NCI-H2081 (cell line): Measurements from ENCODE around the gene VRK2.
A peak's percentile ranks its signal among the peaks of the same experiment; 100 is the strongest.
"Not testable (repeated sequence)": the region's sequence is repeated elsewhere in the genome, so short reads cannot be mapped to it uniquely, and the experiment has no call there.

Source experiments
- DNase-seq, 2 experiments: peaks; one replicate each; lab custom pipeline; 2025; lab: John Stamatoyannopoulos, UW

The VRK2 gene

DNA sequence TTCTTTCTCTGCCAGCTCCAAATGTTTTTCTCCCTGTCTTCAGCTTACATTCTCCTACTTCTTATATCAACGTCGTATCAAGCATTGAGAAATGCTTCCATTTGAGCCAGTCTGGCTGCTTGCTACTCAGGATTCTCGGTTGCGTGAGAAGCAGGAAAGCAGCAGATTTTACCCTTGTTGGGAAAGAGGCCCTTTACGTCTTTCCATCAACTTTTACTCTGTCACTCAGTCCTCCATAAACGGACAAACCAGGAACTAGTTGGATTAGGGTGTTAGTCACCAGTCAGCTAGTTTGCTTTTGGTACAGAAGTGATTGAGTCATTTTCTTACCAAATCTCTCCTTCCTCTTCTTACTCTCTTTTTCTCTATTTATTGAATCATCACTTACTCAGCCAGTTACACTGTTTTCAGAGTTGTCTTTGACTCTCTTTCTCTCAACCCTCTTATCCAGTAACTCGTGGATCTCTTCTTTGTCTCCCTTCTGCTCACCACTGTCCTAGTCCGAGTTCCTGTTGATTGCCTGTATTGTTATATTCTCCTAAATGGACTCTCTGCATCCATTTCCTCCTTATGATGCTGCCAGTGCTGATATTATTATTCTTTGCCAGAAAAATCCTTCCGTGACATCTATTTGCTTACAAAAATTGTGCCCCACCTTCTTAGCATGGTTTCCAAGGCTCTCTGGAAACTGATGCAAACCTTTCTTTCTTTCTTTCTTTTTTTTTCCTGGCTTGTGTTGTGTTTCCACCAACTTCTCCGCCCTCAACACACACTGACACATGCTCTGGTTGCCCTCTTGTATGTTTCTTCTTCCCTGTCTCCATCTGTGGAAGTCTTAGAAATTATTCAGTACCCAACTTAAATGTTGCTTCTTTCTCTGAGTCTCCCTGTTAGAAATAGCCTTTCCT, 61.5 kb downstream of the VRK2 start:
- no peak for DNase-seq

DNA sequence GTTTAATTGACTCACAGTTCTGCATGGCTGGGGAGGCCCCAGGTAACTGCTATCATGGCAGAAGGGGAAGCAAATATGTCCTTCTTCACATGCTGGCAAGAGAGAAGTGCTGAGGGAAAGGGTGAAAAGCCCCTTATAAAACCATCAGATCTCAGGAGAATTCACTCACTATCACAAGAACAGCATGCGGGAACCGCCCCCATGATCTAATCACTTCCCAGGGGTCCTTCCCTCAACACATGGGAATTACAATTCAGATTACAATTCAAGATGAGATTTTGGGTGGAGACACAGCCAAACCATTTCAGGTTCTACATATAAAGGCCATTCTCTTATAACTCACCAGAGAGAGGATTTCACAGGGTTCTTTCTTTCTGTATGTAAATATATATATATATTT, 62.9 kb downstream of the VRK2 start:
- DNase-seq: no peak

DNA sequence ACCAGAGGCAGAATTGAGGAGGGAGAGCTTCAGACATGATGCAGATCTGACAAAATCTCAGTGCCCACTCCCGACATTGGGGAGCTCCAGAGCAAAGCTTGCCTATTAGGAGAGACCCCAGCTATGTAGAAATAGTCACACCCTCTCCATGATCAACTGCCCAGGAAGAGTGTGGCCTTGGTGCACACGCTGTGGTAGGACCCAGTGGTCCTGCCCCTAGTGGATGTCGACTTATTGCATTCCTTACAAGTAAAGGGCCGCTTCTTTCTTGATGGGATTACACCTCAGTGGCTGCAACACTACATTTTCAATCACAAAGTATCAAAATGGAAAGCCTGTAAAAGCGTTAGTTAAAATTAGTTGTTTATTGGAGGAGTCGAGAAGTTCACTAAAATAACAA, 64.2 kb downstream of the VRK2 start:
- no peak for DNase-seq

DNA sequence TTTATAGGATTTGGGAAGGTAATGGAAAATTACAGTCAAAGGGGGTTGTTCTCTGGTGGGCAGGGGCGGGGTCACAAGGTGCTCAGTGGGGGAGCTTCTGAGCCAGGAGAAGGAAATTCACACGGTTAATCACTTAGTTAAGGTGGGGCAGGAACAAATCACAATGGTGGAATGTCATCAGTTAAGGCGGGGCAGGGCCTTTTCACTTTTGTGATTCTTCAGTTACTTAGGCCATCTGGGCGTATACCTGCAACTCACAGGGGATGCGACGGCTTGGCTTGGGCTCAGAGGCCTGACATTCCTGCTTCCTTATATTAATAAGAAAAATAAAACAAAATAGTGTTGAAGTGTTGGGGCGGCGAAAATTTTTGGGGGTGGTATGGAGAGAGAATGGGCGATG, 67.0 kb downstream of the VRK2 start:
- DNase-seq: not testable (repeated sequence)

DNA sequence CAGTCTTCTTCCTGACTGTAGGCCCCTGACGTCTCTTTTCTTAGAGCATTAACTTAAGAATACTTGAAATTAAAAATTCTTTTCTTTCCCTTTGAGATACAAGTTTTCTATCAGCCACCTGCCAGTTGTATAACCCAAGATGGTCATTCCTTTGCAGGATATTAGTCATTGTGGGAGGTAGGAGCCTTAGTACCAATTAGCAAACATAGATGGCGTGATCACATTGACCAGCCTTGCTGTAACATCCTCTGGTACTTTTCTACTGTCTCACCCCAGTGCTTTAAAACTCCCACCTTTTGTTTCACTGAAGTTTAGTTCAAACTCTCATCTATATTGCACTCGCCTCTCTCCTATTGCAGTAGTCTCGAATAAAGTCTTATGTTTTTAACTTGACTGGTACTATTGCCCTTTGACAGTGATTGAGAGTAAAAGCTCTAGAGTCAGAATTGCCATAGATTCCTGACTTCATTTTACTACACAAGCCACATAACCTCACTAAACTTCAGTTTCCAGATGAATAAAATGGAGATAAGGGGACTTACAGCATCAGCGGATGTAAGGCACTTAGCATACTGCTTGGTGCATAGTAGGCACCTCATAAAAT, 74.1 kb downstream of the VRK2 start:
- DNase-seq: no peak

DNA sequence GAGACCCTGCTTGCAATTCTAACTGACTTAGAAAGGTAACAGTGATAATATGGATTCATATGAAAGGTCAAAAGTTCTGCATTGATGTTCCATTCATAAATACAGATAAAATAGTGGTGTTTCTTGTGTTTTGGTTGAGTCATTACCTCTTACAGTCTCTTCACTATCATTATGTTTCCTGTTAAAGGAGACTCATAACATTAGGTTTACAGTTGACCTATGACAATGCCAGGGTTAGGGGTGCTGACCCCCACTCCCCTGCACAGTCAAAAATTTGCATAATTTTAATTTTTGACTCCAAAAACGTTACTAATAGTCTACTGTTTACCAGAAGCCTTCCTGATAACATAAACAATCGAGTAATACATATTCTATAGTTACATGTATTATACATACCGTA, 75.4 kb downstream of the VRK2 start:
- no peak for DNase-seq

DNA sequence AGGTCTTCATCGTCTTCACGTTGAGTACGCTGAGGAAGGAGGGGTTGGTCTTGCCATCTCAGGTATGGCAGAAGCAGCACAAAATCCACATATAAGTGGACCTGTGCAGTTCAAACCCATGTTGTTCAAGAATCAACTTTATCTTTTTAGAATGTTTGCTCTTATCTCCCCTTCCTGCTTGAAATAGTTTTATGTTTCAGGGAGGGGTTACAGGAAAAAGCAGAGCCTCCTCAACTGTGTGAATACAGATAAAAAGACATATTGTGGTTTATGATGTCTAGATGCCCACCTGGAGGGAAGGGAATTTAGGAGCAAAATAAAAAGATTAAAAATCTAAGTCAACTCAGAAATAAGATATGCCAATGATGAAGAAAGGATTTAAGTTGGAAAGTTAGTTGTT, 75.9 kb downstream of the VRK2 start:
- DNase-seq: no peak

DNA sequence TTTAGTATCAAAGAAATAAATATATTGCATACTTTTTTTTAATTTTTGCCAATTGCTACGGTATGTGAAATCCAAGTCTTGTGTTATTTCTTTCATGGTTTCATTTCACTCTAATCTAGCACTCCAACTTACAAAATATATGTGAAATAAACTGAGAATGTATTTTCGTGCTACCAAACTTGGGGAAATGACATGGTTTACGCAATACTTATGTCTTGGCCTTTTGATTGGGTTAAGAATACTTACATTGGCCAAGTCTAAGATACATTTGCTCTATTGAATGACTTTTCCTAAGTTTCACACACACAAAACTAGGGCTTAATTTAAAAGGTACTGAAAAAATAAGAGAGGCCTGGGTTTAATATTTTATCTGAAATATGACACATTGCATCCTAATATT, 80.5 kb downstream of the VRK2 start:
- no peak for DNase-seq

DNA sequence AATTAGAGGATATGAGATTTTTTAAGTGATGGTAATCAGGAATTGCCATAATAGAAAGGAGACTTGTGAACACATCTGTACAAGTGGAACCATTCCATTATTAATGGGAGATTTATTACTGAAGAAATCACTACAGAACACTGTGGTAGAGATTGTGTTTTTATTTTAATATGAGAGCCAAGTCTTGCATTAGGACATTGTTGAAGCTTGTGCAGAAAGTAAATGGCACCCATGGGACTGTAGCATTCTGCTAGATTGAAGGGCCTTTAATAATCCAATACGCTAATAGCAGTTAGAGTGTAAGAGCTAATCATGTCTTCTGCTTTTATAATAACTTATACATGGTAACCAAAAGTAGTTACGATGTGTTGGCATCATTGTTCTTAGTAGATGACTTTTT, 83.6 kb downstream of the VRK2 start:
- DNase-seq: no peak

DNA sequence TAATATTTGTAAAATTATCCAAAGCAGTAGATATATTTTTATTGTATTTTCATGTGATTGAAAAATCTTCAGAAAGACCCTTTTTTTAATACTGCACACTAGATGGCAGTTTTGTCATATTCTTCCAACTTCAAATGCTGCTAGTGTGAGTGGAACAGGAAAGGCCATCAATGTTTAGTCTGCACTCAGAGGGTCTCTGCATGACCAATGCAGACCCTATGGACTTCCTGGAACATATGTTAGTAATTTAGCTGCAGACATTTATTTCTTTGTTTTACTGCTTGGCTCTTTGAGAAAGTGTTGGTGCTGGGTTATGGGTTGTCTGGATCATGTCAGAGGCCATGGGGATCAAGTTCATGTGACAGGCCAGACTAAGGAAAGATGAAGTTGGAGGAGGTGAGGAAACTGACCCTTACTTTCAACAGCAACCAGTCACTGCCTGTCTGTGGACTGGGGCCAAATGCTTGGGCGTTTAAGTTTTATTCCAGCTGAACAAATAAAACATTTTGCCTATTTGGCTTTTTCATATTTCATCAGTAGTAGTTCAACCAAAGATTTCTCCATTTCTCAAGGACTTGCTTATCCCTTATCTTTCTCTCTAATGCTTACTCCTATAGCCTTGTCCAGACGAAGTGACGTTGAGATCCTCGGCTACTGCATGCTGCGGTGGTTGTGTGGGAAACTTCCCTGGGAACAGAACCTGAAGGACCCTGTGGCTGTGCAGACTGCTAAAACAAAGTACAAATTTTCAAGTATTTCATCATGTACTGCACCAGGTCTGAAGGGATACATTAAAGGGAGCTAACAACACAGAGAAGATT, 84.8 kb downstream of the VRK2 start:
- peak; percentile 12 to 57 for DNase-seq

DNA sequence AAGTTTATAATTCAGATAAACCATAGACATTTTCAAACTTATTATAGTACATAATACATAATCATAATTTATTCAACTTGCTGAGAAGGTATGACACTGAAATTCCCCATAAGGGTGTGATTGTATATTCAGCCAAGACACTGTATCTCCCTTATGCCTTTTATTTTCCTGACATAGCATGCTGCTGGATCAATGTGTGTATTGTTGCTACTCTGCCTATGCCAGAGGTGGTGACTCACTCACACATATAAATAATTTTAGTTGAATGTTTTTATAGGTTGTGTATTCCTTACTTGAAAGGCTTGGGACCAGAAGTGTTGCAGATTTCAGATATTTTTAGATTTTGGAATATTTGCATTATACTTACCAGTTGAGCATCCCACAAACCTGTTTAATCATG, 86.8 kb downstream of the VRK2 start:
- DNase-seq: no peak

DNA sequence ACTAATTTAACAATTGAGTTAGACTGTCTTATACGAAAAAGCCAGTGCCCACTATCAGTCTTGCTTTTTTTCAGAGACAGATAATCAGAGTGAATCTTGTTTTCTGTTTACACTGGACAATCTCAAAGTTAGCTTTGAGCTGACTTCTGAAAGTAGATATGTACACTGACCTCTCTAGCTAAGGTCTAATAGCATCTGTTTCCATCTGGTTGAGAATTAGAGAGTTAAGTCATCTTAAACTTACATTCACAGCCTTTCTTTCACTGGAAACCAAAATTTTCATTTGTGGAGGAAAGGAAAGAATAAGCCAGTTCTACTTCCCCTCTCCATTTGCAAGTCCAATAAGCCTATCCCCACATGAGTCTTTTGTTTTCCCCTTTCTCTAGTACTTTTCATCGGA, 89.3 kb downstream of the VRK2 start:
- no peak for DNase-seq

DNA sequence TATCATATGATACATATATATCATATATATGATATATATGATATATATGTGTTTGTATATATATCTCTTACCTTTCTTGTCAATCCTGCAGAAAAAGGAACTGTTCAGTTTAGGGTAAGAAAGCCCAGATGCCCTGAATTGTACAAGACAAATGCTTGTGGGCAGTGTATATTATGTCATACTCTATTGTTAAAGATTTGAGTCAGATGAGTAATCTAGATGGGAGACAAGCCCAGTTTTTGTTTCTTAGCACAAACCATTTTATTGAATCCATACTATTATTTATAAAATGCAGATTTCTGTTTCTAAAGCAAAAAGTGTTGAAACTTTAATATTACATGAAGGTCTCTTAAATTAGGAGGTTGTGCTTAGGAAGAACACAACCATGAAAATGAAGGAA, 90.6 kb downstream of the VRK2 start:
- no peak for DNase-seq

DNA sequence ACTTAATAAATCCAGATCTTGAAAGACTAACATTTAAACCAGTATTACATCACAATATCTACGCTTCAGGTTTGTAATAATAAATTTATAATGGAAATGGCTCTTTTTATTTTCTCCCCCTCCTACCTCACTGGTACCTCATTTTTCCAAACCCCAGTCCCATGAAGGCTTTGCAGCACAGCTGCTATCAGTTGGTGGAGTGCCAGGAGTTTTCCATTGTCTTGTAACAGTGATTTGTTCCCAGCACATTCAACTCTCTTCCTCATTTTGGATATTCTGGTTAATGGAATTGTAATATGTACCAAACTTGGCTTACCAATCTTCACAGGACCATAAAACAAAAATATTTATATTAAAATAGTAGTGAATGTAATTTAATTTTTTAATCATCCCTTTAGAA, 91.2 kb downstream of the VRK2 start:
- DNase-seq: peak in 1 of 2 experiments; percentile 25

DNA sequence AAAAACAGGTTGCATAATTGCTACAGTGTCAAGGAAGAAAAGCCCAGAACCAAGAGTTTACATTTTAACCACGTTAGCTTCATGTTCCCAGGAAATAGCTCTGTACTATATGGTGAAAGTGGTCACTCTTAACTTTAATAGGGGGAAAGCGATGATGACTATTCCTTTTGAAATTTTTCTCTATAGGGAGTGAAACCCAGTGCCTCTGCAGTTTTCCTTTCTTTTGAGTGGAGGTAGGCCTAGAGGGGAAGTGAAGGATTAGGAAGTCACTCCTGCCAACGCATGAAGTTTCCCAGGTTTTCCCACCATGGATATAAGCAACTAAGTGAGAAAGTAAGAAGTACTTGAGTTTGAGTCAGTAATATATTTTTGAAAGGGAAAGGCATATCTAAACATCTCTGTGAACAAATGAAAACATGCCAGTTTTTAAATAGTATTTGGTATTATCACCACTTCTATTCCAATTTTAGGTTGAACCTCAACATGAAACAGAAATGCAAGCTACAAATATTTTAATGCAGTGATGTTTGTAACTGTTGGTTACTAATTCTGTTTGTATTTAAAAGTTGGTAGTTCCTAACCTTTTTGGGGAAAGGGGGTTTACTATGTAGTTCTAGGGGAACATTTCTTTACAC, 91.9 kb downstream of the VRK2 start:
- DNase-seq: no peak

DNA sequence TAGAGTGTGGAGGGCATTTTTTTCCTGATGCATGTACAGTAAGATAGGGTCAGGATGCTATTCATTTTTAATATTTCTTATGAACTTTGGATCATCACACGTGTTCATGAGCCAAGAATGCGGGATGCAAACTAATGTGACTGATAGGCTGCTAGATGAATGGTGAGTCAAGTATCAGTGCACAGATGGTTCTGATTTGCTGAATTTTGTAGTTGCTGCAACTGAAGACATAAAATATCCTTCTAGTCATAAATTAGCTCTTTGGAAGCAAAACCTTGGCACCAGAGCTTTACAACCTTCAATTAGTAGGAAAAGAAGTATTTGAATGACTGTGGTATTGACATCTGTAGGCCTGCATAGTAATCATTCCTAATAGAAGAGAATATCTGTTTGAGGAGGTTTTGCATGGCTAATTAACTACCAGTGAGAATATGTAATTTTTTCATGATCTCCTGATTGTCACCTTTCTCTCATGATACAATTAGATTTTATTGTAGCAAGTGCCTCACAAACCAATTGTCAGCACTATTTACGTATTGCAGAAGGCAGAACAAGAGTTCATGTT, 94.0 kb downstream of the VRK2 start:
- peak; percentile 41 to 77 for DNase-seq

DNA sequence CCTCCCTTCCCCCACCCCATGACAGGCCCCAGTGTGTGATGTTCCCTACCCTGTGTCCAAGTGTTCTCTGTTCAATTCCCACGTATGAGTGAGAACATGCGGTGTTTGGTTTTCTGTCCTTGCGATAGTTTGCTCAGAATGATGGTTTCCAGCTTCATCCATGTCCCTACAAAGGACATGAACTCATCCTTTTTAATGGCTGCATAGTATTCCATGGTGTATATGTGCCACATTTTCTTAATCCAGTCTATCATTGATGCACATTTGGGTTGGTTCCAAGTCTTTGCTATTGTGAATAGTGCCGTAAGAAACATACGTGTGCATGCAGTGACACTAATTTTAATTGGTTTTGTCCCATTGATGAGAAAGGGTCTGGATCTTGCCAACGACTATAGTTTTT, 99.2 kb downstream of the VRK2 start:
- not testable (repeated sequence) for DNase-seq

DNA sequence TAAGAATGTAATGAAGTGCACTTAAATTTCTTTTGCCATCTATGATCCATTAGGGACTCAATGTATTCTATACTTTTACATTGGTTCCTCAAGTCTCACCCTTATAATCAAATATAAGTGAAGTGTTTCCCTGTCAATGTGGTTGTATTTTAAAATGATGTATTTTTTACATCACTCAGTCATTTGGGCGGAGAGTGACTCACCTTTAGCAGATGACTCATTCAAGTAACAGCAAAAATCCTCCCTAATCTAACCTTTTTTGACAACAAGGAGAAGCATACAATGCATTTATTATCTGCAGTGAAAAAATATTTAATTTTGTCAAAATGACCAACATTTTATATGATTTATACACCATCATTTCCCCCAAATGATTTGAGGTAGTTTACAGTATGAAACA, 100.1 kb downstream of the VRK2 start:
- DNase-seq: no peak

DNA sequence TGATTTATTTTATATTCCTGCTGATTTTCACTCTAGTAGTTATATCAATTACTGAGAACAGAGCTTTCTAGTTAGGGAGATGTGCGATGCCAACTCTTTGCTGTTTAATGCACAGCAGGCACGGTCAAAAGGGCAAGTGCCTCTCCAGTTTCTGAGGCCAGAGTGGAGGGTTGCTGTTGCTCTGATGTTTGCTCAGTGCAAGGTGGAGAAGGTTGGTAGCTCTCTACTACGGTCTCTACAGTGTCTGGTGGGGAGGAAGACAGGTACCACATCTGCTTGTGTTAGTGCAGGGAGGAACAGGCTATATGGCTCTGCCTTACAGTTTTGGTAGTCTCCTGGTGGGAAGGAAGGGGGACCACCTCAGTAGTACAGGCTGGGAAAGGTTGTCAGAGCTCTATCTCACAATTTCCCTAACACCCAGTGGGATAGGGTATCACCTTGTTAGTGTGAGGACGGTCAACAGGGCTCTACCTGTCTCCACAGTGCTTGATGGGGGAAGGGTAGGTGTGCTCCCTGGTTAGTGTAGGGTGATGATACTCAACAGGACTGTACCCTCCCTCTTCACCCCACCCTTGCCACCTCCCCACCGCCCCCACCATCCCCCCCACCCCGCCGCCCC, 108.7 kb downstream of the VRK2 start:
- peak; percentile 28 to 73 for DNase-seq

DNA sequence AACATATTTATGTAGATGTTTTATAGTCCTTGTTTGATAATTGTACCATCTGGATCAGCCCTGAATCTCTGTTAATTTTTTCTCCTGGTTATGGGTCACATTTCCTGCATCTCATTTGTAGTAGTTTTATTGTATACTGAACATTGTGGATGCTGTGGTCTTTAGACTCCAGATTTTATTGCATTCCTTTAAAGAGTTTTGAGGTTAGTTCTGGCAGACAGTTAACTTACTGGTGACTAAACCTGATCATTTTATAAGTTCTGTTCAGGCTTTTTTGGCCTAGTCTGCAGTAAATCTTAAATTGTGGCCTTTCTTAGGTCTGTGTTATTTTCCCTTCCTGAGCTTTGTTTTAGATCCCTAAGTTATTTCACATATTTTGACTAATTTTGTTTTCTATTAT, 110.2 kb downstream of the VRK2 start:
- no peak for DNase-seq

DNA sequence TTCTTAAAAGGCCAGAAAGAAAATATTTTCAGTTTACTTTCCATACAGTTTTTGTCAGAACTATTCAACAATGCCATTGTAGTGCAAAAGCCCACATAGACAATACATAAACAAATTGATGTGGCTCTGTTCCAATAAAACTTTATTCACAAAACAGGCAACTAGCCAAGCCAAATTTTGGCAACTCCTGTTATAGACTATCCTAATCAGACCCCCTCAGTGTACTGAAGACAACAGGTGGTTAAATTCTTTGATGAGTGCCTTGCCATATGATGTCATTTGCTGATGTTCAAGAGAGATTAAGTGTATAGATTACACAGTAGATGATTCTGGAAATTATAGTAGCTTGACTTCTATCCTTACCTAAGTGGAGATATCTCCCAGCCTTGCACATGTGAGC, 111.1 kb downstream of the VRK2 start:
- DNase-seq: no peak

DNA sequence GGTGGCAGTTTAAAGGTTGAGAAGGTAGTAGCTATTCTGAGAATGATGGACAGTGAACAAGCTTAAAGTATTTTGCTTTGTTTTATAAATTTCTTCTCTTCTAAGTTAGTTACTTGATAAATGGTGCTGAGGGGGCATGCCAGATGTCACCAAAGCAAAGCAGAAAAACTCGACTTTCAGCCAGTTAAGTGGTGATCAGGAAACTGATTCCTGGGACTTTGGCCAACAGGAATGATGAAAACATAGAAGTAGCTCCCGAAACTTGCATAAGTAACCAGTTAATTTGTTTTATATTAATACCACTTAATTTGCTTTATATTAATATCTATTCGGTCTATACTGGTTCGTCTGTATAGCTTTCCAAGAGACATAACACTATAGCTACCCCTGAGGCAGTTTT, 111.9 kb downstream of the VRK2 start:
- DNase-seq: no peak
